K562 (cell line): ENCODE measurements around the gene CENPT. TPM values are rescaled to one million over a fixed set of nuclear protein-coding genes. Genes with fewer than 3 reads are reported as not detected.

ENCODE experiments used
- CHAMP1 ChIP-seq: fragments of 450-650 bp; IDR thresholded peaks from 2 replicates; pipeline ENCODE4 v1.6.1; 2016; ENCODE audit warnings: mild to moderate bottlenecking
- GTF3C2 ChIP-seq: IDR thresholded peaks from 3 replicates; pipeline ENCODE4 v1.6.1; 2011; ENCODE audit warnings: borderline replicate concordance, mild to moderate bottlenecking, moderate library complexity; ENCODE audit not compliant: insufficient read length; ENCODE audit errors: extremely low read depth
- KLF6 ChIP-seq: fragments of 250-450 bp; sonication (Bioruptor Pico); IDR thresholded peaks from 2 replicates; pipeline ENCODE4 v1.4.0; 2020; ENCODE audit warnings: mild to moderate bottlenecking, moderate library complexity, borderline replicate concordance
- NELFE ChIP-seq: IDR thresholded peaks from 2 replicates; pipeline ENCODE4 v1.6.1; 2011; ENCODE audit warnings: mild to moderate bottlenecking; ENCODE audit not compliant: insufficient read depth, insufficient read length
- NR4A1 ChIP-seq, 2 experiments: fragments of 250-450 bp in 1 of 2; fragments of 450-650 bp in 1 of 2; sonication (Bioruptor Pico) in 1 of 2; IDR thresholded peaks; 2 replicates each; pipeline versions ENCODE4 v1.4.0 to v1.6.1; 2016 to 2020; ENCODE audit warnings: mild to moderate bottlenecking in 2 of 2, missing compliant biosample characterization in 1 of 2, missing genetic modification characterization in 1 of 2, moderate library complexity in 1 of 2
- SAFB ChIP-seq: fragments of 200-400 bp; formaldehyde crosslinking; IDR thresholded peaks from 2 replicates; pipeline ENCODE4 v1.6.1; 2017; ENCODE audit warnings: low read depth, low read length, borderline replicate concordance
- STAG1 ChIP-seq: sonication (generic); formaldehyde crosslinking; IDR thresholded peaks from 2 replicates; pipeline ENCODE4 v1.5.0; 2020; ENCODE audit warnings: missing genetic modification reagents, borderline replicate concordance
- TFAM ChIP-seq: fragments of 250-450 bp; sonication (Bioruptor Pico); conservative IDR thresholded peaks from 2 replicates; pipeline ENCODE4 v1.5.0; 2021; ENCODE audit warnings: mild to moderate bottlenecking, moderate library complexity
- ZFP30 ChIP-seq: fragments of 250-450 bp; sonication (Bioruptor Pico); IDR thresholded peaks from 2 replicates; pipeline ENCODE4 v1.8.0; 2022; ENCODE audit warnings: moderate library complexity, mild to moderate bottlenecking, inconsistent platforms, borderline replicate concordance
- ZNF512 ChIP-seq: IDR thresholded peaks from 2 replicates; pipeline ENCODE4 v1.6.1; 2016; ENCODE audit warnings: missing genetic modification characterization, missing compliant biosample characterization
- ZNF740 ChIP-seq, 3 experiments: fragments of 200-800 bp in 1 of 3; sonication (Bioruptor generic) in 1 of 3; sonication (generic) in 1 of 3; formaldehyde crosslinking in 1 of 3; IDR thresholded peaks; 2 replicates each; pipeline versions ENCODE4 v1.6.1 to v1.8.0; 2016 to 2022; ENCODE audit warnings: mild to moderate bottlenecking in 2 of 3, missing compliant biosample characterization in 2 of 3, missing genetic modification characterization in 2 of 3, missing genetic modification reagents in 1 of 3
- ZNF764 ChIP-seq: fragments of 250-450 bp; sonication (Bioruptor Pico); IDR thresholded peaks from 2 replicates; pipeline ENCODE4 v1.4.0; 2020; ENCODE audit warnings: low read depth, mild to moderate bottlenecking, moderate library complexity
- polyA plus RNA-seq, 8 experiments: library from polyadenylated mRNA; depleted of rRNA in 4 of 8; stranded (reverse) in 5 of 8; unstranded in 3 of 8; fragments of >200 nt; fragmentation: Nextera tagmentation in 2 of 8; fragmentation: Illumina TruSeq in 1 of 8; extraction: Ambion mirVana in 2 of 8; extraction: Trizol in 1 of 8; gene quantifications; 2 replicates each; pipeline versions ENCODE4 v1.2.1 to v1.2.3, GENCODE V29; 2011 to 2014; ENCODE audit warnings: inconsistent platforms in 1 of 8, missing spikeins in 1 of 8
- total RNA-seq, 7 experiments: library from RNA; depleted of rRNA in 6 of 7; stranded (reverse); fragments of >200 nt in 6 of 7; fragmentation: Illumina TruSeq in 2 of 7; extraction: Trizol in 2 of 7; gene quantifications; 2 replicates each; pipeline versions ENCODE4 v1.2.1 to v1.2.3, GENCODE V29; 2011 to 2021; ENCODE audit warnings: low replicate concordance in 1 of 7

The CENPT gene
- total and polyA plus RNA-seq, 9 of the 15 experiments (the other 6 are each of a cell fraction or from before 2014, with no cell fraction given), result 3.6 to 94.2 (median 44.1) TPM

- TF ChIP-seq ZFP30 (CRISPR knock-in tag) (no peak), CHAMP1 (no peak), NR4A1 (CRISPR knock-in tag; IDR thresholded peaks at IDR 0.05) (0 out of 2 replicates have a peak, but pooled peaks have one; percentile 29), NR4A1 (tag; IDR thresholded peaks at IDR 0.05) (no peak), ZNF740 (CRISPR knock-in tag; IDR thresholded peaks at IDR 0.05) (peak; percentile 99), ZNF740 (tag; IDR thresholded peaks at IDR 0.05) (peak in 1 of 2 experiments; percentile 94; a peak in 2 of 4 replicates), ZNF764 (no peak), TFAM (CRISPR knock-in tag) (no peak), NELFE (no peak), ZNF512 (no peak), KLF6 (CRISPR knock-in tag) (peak; percentile 17; the same call in 1 of the 2 replicates), STAG1 (no peak), GTF3C2 (no peak), SAFB (no peak)
Measured at GRCh38 chr16:67846320-67847063, 1.0 kb downstream of the CENPT start, which contains the start of gene NUTF2 (continued).
